ENCODE measurements around the gene ARID5B. TPM values are rescaled to one million over a fixed set of nuclear protein-coding genes. Genes with fewer than 3 reads are reported as not detected.

The ARID5B gene
- total RNA-seq, 2 experiments from 2014 or later = 49.2 to 51.3 TPM

DNA sequence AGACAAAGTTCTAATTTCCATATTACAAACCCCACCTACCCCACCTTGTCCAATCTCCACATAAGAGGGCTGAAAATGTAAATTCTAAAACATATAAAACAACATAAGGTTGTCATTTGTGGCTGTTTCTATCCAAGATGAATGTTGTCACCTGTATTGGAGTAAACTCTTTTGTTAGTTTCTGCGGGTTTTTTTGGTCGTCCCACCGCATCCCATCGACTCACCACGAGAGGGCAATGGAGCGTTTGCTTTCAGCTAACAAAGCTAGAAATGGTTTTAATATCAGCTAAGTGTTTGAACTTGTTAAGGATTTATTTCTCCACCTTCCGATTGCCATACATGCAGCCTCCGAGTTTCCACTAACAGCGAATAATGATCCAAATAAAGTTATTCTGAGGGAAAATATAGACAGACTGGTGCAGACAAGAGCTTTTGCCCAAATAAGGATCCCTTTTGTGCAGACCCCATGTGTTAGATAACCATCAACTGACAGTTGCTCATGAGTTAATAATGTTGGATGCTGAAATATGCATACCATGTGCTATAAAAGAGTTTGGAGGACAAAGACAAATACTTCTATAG lies 137.2 kb downstream of the ARID5B start:
- no peak overlapping the region for H3K27ac ChIP-seq (ENCODE audit: low read depth in 1 of 2, low read length in 2 of 2)
- Mint-ChIP-seq H3K27me3 (no peaks in the 10 kb centered on the region), H3K4me1 (ENCODE audit: low read depth) (peaks cover 87% of the 10 kb centered on the region), H3K27ac (peak overlapping the region; percentile 68), H3K4me3 (peak overlapping the region; percentile 72), H3K36me3 (ENCODE audit: low read depth) (no peaks in the 10 kb centered on the region), H3K9me3 (no peaks in the 10 kb centered on the region)
- TF ChIP-seq, protein P1, sequence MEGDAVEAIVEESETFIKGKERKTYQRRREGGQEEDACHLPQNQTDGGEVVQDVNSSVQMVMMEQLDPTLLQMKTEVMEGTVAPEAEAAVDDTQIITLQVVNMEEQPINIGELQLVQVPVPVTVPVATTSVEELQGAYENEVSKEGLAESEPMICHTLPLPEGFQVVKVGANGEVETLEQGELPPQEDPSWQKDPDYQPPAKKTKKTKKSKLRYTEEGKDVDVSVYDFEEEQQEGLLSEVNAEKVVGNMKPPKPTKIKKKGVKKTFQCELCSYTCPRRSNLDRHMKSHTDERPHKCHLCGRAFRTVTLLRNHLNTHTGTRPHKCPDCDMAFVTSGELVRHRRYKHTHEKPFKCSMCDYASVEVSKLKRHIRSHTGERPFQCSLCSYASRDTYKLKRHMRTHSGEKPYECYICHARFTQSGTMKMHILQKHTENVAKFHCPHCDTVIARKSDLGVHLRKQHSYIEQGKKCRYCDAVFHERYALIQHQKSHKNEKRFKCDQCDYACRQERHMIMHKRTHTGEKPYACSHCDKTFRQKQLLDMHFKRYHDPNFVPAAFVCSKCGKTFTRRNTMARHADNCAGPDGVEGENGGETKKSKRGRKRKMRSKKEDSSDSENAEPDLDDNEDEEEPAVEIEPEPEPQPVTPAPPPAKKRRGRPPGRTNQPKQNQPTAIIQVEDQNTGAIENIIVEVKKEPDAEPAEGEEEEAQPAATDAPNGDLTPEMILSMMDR (IDR thresholded peaks at IDR 0.05) = peak; percentile 82
- no peaks in the 10 kb centered on the region for H3K36me3 ChIP-seq (ENCODE audit: insufficient read depth, low read length)
- no peaks in the 10 kb centered on the region for H3K9me3 ChIP-seq (ENCODE audit: control insufficient read depth in 1 of 2, insufficient read depth in 1 of 2, low read length in 2 of 2)
- intact Hi-C loops (cut with DNase I, micrococcal nuclease) = loop anchor here (1.0 to 10.0 kb wide), 8 partner anchors 13 to 396 kb away; partner anchors contain the start of gene ARID5B (in 1 of the 2)
- H3K4me3 ChIP-seq (ENCODE audit: low read length) = peak overlapping the region; percentile 29
- peaks cover 54% of the 10 kb centered on the region for H3K4me1 ChIP-seq (ENCODE audit: insufficient read depth, low read length)
- DNase-seq (peak; percentile 65 to 88 (median 72)), ATAC-seq (ENCODE audit: poor library complexity) (peak; percentile 84)
- ChIA-PET POLR2A (interaction anchor here (0.7 to 6.7 kb wide), 23 partner anchors 8 to 288 kb away, joined by 3 to 103 read pairs (median 5); partner anchors contain the start of genes ARID5B and RTKN2), CTCF (interaction anchor here (0.6 to 5.4 kb wide), 43 partner anchors 9 to 399 kb away, joined by 3 to 74 read pairs (median 5); partner anchors contain the start of gene ARID5B)
- no peaks in the 10 kb centered on the region for H3K27me3 ChIP-seq (ENCODE audit: control insufficient read depth in 1 of 2, insufficient read depth in 2 of 2, low read length in 2 of 2)

DNA sequence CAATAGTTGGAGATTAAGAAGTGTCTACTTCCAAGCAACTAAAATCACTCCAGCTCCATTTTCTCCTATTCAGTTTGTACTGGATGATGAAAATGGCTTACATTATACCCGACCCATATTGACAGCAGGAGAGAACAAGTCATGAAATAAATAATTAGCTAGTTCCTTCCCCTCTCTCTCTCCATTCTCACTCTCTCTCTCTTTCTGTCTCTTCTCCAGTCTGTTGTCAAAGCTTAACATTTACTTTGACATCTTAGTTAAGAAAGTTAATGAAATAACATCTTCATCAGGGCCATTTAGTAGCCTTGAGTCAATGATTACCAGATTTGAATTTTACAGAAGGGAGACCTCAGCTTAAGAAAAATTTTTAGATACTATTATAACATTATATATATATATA lies 138.5 kb downstream of the ARID5B start:
- ChIA-PET POLR2A (interaction anchor here (1.0 to 6.7 kb wide), 9 partner anchors 10 to 289 kb away, joined by 3 to 103 read pairs (median 5); partner anchors contain the start of gene ARID5B), CTCF (interaction anchor here (1.0 to 5.4 kb wide), 7 partner anchors 10 to 225 kb away, joined by 3 to 74 read pairs (median 9); no protein-coding TSS in a partner anchor)
- DNase-seq = no peak
- no peak overlapping the region for H3K4me3 ChIP-seq (ENCODE audit: low read length)
- no peaks in the 10 kb centered on the region for H3K9me3 ChIP-seq (ENCODE audit: control insufficient read depth in 1 of 2, insufficient read depth in 1 of 2, low read length in 2 of 2)
- H3K4me3 Mint-ChIP-seq = no peak overlapping the region
- H3K27me3 Mint-ChIP-seq = no peaks in the 10 kb centered on the region
- H3K9me3 Mint-ChIP-seq = no peaks in the 10 kb centered on the region
- no peaks in the 10 kb centered on the region for H3K27me3 ChIP-seq (ENCODE audit: control insufficient read depth in 1 of 2, insufficient read depth in 2 of 2, low read length in 2 of 2)
- ATAC-seq (ENCODE audit: poor library complexity) = no peak
- TF ChIP-seq, protein P1 (IDR thresholded peaks at IDR 0.05) = no peak
- H3K27ac ChIP-seq (ENCODE audit: low read depth in 1 of 2, low read length in 2 of 2) = no peak overlapping the region
- H3K36me3 ChIP-seq (ENCODE audit: insufficient read depth, low read length) = no peaks in the 10 kb centered on the region
- H3K4me1 ChIP-seq (ENCODE audit: insufficient read depth, low read length) = peaks cover 64% of the 10 kb centered on the region
- H3K36me3 Mint-ChIP-seq (ENCODE audit: low read depth) = no peaks in the 10 kb centered on the region
- peaks cover 87% of the 10 kb centered on the region for H3K4me1 Mint-ChIP-seq (ENCODE audit: low read depth)
- peak overlapping the region; percentile 68 for H3K27ac Mint-ChIP-seq
- intact Hi-C loops (cut with DNase I, micrococcal nuclease) = loop anchor here (1.0 to 10.0 kb wide), 8 partner anchors 42 to 395 kb away; partner anchors contain the start of gene ARID5B (in 1 of the 2)

DNA sequence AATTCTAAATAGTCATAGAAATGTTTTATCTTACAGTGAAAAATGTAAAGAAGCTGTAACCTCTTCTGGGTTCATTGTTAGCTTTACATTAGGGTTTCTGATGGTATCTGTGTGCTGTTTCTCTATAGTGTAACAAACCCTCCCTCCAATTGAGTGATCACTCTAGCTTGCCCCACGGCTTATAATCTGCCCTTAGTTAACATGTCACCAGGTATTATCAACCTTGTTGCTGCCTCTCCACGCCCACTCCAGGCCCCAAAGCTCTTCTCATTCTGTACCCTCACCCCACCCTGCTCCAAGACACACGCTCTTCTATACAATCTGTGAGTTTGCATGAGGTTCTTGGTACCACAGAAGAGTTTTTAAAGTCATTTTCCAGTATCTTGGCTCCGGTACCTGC lies 139.4 kb downstream of the ARID5B start:
- CTCF ChIA-PET = interaction anchor here (1.0 to 5.4 kb wide), 3 partner anchors 18 to 203 kb away, joined by 3 to 74 read pairs (median 3); no protein-coding TSS in a partner anchor
- Mint-ChIP-seq H3K4me3 (no peak overlapping the region), H3K27ac (peak overlapping the region; percentile 24), H3K27me3 (no peaks in the 10 kb centered on the region), H3K4me1 (ENCODE audit: low read depth) (peaks cover 87% of the 10 kb centered on the region), H3K36me3 (ENCODE audit: low read depth) (no peaks in the 10 kb centered on the region), H3K9me3 (no peaks in the 10 kb centered on the region)
- TF ChIP-seq, protein P1 (IDR thresholded peaks at IDR 0.05) = no peak
- no peaks in the 10 kb centered on the region for H3K36me3 ChIP-seq (ENCODE audit: insufficient read depth, low read length)
- H3K4me3 ChIP-seq (ENCODE audit: low read length) = no peak overlapping the region
- no peaks in the 10 kb centered on the region for H3K27me3 ChIP-seq (ENCODE audit: control insufficient read depth in 1 of 2, insufficient read depth in 2 of 2, low read length in 2 of 2)
- DNase-seq = no peak
- no peaks in the 10 kb centered on the region for H3K9me3 ChIP-seq (ENCODE audit: control insufficient read depth in 1 of 2, insufficient read depth in 1 of 2, low read length in 2 of 2)
- peaks cover 67% of the 10 kb centered on the region for H3K4me1 ChIP-seq (ENCODE audit: insufficient read depth, low read length)
- no peak for ATAC-seq (ENCODE audit: poor library complexity)
- POLR2A ChIA-PET = interaction anchor here (0.7 to 6.7 kb wide), 4 partner anchors 8 to 141 kb away, joined by 3 to 103 read pairs (median 4); partner anchors contain the start of gene ARID5B
- intact Hi-C loops (cut with DNase I, micrococcal nuclease) = loop anchor here in 1 of 2 experiments (5.0 kb wide), 2 partner anchors 41 to 146 kb away; no protein-coding TSS in a partner anchor
- H3K27ac ChIP-seq (ENCODE audit: low read depth in 1 of 2, low read length in 2 of 2) = no peak overlapping the region
